RWPE2 (cell line): ENCODE data around the gene KRTAP10-4.

Experiments used
- ATAC-seq: fragments of 200-7000 bp; cut with Tn5 transposase; 3 replicates; pipeline ENCODE4 v1.9.1; 2021; ENCODE audit warnings: low read depth
- DNase-seq: peaks from one replicate; pipeline ENCODE4 v3.0.0-alpha.2; 2020; ENCODE audit warnings: low spot score
- H3K27ac ChIP-seq: fragments of 450-650 bp; 2 replicates; pipeline ENCODE4 v1.5.1; 2017; ENCODE audit warnings: mild to moderate bottlenecking; ENCODE audit not compliant: poor library complexity, severe bottlenecking
- H3K27me3 ChIP-seq: fragments of 250-450 bp; sonication (Bioruptor Pico); 2 replicates; pipeline ENCODE4 v1.5.1; 2021; ENCODE audit warnings: mild to moderate bottlenecking, moderate library complexity; ENCODE audit not compliant: insufficient read depth, poor library complexity, severe bottlenecking
- H3K36me3 ChIP-seq: fragments of 250-450 bp; sonication (Bioruptor Pico); 2 replicates; pipeline ENCODE4 v1.5.1; 2020; ENCODE audit warnings: low read depth, mild to moderate bottlenecking, moderate library complexity
- H3K4me1 ChIP-seq: fragments of 250-450 bp; sonication (Bioruptor Pico); 2 replicates; pipeline ENCODE4 v1.5.1; 2021; ENCODE audit warnings: mild to moderate bottlenecking, moderate library complexity; ENCODE audit not compliant: insufficient read depth, poor library complexity, severe bottlenecking
- H3K4me3 ChIP-seq: fragments of 250-450 bp; sonication (Bioruptor Pico); 2 replicates; pipeline ENCODE4 v1.5.1; 2021; ENCODE audit warnings: mild to moderate bottlenecking, moderate library complexity; ENCODE audit not compliant: severe bottlenecking
- H3K9me3 ChIP-seq: fragments of 250-450 bp; sonication (Bioruptor Pico); 2 replicates; pipeline ENCODE4 v1.5.1; 2021; ENCODE audit warnings: mild to moderate bottlenecking, moderate library complexity; ENCODE audit not compliant: severe bottlenecking
- CTCF ChIP-seq: fragments of 450-650 bp; IDR thresholded peaks from one replicate; pipeline ENCODE4 v1.5.1; 2017; ENCODE audit warnings: mild to moderate bottlenecking, moderate library complexity; ENCODE audit not compliant: poor library complexity, severe bottlenecking

KRTAP10-4 gene

GRCh38 chr21:44542716-44543115 is 30.8 kb upstream of the KRTAP10-4 start:
- DNase-seq: no peak
- no peaks in the 10 kb centered on the region for H3K36me3 ChIP-seq
- no peak for TF ChIP-seq CTCF
- no peaks in the 10 kb centered on the region for H3K27me3 ChIP-seq
- no peak for ATAC-seq
- H3K9me3 ChIP-seq: no peaks in the 10 kb centered on the region
- H3K4me3 ChIP-seq: no peak overlapping the region
- H3K27ac ChIP-seq: no peak overlapping the region
- H3K4me1 ChIP-seq: no peaks in the 10 kb centered on the region

- TF ChIP-seq CTCF: no peak
- Histone ChIP-seq H3K9me3 (no peaks in the 10 kb centered on the region), H3K27ac (no peak overlapping the region), H3K4me1 (peaks cover 10% of the 10 kb centered on the region), H3K27me3 (no peaks in the 10 kb centered on the region), H3K36me3 (no peaks in the 10 kb centered on the region), H3K4me3 (no peak overlapping the region)
- no peak for ATAC-seq
- DNase-seq: no peak
These were observed 29.0 kb upstream of the KRTAP10-4 start for GRCh38 chr21:44544566-44544965.

GRCh38 chr21:44547656-44548331 is 25.7 kb upstream of the KRTAP10-4 start:
- H3K36me3 ChIP-seq: no peaks in the 10 kb centered on the region
- H3K27me3 ChIP-seq: no peaks in the 10 kb centered on the region
- no peaks in the 10 kb centered on the region for H3K9me3 ChIP-seq
- H3K27ac ChIP-seq: no peak overlapping the region
- TF ChIP-seq CTCF: no peak
- H3K4me3 ChIP-seq: no peak overlapping the region
- no peak for DNase-seq
- no peak for ATAC-seq
- H3K4me1 ChIP-seq: peaks cover 10% of the 10 kb centered on the region

GRCh38 chr21:44548381-44548780 is 25.1 kb upstream of the KRTAP10-4 start:
- H3K36me3 ChIP-seq: no peaks in the 10 kb centered on the region
- DNase-seq (no peak), ATAC-seq (no peak)
- H3K27ac ChIP-seq: no peak overlapping the region
- H3K9me3 ChIP-seq: no peaks in the 10 kb centered on the region
- no peak overlapping the region for H3K4me3 ChIP-seq
- peaks cover 10% of the 10 kb centered on the region for H3K4me1 ChIP-seq
- no peak for TF ChIP-seq CTCF
- no peaks in the 10 kb centered on the region for H3K27me3 ChIP-seq

GRCh38 chr21:44548922-44549321 is 24.6 kb upstream of the KRTAP10-4 start:
- no peak overlapping the region for H3K27ac ChIP-seq
- H3K4me1 ChIP-seq: peaks cover 10% of the 10 kb centered on the region
- no peak overlapping the region for H3K4me3 ChIP-seq
- no peak for ATAC-seq
- no peaks in the 10 kb centered on the region for H3K27me3 ChIP-seq
- TF ChIP-seq CTCF: no peak
- no peaks in the 10 kb centered on the region for H3K36me3 ChIP-seq
- no peak for DNase-seq
- no peaks in the 10 kb centered on the region for H3K9me3 ChIP-seq
